HG03095 (cell line): Measurements from ENCODE around the gene L3MBTL1.

Experiments
- ATAC-seq: cut with Tn5 transposase; IDR thresholded peaks from one replicate; pipeline ENCODE4 v1.9.1; 2021; ENCODE audit warnings: moderate library complexity; ENCODE audit not compliant: unreplicated experiment

The L3MBTL1 gene

DNA sequence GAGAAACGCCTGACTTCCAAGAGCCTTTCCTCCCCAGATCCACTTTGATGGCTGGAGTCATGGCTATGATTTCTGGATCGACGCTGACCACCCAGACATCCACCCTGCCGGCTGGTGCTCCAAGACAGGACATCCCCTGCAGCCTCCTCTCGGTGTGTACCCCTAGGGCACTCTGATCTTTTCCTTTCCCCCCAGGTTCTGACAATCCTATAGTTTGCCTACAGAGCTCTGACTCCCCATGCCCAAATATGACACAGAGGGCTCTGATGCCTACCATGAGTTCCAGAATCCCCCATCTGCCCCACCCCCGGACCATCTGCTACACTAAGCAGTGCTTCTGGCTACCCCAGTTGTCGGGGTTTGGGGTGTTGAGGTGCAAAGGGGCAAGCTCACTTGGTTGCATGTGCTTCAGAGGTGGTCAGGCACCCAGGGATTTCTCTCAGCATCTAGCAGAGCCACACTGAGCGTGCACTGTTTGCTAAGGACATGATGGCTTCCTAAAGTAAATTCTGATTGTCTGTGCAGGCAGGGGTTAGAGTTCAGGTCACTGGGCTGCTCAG lies 27.4 kb downstream of the L3MBTL1 start:
- ATAC-seq, result no peak

DNA sequence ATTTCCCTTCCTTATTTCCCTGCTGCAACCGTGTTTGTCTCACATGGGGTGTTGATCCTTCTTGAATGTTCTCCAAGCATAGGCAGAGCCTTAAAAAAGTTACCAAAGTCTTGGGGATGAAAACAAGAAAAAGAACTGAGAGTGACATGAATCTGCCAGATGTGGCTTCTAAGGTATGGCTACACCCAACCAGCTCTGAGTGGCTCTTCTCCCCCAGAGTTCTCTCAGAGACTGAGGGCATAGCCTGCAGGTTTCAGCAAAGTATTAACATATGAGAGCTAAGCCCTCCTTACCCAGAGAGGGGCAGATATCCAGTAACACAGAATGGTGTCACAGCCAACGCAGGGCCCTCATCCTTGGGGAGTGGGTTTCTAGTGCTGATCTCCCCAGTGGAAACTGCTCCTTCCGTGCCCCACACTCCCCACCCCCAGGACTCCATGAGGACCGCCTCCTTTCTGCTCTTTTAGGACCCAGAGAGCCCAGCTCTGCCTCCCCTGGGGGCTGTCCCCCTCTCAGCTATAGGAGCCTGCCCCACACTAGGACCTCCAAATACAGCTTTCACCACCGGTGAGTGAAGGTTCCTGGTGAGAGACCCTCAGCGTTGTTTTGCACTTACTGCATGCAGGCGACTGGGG lies 28.0 kb downstream of the L3MBTL1 start:
- no peak for ATAC-seq

DNA sequence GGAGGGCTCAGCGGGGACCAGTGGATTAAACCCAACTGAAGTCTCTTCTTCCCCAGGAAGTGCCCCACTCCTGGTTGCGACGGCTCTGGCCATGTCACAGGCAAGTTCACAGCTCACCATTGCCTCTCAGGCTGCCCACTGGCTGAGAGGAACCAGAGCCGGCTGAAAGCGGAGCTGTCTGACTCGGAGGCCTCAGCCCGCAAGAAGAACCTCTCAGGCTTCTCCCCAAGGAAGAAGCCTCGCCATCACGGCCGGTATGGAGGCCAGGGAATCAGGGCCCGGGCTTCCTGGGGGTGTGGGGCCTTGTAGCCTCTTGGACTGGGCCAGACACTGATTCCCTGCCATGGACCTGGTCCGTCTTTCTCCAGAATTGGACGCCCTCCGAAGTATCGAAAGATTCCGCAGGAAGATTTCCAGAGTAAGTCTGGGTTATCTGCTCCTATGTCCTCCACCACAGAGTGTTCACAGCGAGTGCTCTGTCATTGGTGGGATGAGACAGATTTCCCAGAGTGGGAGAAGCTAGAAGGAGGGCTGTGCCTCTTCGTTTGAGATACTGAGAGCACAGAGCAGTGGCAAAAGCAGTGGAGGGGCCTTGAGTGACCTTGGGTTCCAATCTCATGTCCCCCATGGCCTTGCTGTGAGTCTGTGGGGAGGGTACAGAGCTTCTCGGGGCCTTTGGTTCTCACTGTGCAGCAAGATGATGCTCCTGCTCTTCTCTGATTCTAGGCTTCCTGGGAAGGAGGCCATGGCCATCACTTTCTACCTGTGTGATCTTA lies 28.7 kb downstream of the L3MBTL1 start:
- ATAC-seq, result no peak

DNA sequence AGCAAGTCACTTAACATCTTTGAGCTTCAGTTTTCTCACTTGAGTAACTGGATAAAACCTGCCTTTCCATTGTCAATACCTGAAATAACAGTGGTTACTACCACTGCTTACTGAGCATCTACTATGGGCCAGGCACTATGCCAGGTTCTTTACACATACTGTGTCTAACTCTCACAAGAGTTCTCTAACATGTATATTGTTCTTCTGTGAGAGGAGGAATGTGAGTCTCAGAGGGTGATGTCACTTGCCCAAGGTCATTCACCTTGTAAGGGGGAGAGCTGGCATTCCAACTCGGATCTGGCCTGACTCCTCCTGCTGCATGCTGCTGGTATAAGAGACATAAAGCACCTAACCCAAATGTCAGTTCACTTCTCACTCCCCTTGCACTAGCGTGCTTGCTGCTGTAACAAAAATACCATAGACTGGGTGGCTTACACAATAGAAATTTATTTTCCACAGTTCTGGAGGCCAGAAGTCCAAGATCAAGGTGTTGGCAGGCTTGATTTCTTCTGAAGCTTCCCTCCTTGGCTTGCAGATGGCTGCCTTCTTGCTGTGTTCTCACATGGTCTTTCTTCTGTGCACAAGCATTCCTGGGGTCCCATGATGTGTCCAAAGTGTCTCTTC lies 29.4 kb downstream of the L3MBTL1 start:
- ATAC-seq, result no peak

DNA sequence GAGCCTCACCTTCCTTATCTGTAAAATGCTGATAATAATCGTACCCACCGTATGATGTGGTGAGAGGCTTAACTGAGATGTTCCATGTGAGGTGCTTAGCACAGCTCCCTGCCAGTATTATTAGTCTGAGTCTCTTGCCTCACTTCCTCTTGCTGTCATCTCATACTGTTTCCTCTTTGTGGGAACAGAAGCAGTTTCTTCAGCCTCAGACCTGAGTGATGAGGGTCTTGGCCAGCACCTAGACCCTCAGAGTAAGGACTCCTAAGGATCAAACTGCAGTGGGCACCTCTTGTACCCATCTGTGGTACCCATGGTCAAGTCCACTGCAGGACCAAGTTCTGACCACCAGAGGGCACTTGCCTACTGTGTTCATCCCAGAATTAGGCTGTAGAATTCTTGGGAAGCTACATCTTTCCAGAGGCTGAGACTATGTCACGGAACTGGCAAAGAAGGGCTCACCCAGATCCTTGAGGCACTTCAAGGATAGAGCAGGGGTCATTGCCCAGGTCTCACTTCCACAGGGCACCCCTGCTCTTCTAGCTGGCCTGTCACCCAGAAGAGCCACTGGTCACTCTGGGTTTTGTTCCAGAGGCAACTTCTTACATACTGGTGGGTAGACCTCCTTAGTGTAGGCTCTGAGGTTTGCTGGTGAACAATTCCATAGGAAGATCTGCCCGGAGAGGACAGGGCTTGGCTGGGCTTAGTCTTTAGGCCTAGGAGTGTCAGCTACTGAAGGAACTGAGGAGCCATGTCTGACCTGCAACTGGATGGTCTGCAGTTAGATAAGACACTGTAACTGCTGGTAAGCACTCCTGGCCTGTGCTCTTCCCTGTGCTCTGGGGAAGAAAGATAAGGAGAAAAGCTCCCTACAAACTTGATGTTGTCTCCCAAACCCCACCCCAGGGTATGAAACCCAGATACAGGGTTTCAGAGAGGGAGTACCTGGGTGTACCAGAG lies 30.7 kb downstream of the L3MBTL1 start:
- ATAC-seq, result no peak

DNA sequence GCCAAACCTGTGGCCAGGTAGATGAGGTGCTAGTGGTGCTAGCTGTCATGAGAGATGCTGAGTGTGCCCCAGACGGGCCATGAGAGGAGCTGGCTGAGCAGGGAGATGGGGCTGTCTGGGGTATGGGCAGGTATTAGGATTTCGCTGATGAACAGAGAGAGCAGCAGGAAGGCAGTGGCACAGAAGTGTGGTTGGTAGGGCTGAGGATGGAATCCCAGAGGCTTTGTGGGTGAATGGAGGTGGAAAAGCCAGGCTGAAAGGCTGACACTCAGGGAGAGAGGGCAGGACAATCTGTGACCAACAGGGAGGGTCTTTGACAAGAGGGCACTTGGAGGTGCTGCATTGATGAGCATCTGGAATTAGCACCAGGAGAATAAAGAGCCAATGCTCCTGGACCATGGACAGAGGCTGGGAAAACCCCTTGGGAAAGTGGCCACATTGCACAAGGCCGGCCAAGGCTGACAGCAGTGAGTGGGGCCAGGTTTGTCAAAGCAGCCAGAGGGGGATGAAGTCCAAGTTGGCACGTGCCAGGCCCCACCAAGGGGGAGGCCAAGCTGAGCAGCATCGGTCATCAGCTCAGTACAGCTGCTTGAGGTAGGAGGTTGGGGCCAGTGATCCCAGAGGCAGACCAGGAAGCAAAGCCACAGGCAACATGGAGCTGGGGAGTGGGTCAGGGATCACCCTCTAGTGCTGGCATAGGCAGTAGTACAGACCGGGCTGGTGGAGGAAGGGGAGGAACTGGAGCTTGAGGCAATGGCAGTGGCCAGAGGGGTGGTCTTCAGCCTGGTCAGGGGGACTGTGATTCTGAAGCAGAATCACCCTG lies 31.6 kb downstream of the L3MBTL1 start:
- no peak for ATAC-seq

DNA sequence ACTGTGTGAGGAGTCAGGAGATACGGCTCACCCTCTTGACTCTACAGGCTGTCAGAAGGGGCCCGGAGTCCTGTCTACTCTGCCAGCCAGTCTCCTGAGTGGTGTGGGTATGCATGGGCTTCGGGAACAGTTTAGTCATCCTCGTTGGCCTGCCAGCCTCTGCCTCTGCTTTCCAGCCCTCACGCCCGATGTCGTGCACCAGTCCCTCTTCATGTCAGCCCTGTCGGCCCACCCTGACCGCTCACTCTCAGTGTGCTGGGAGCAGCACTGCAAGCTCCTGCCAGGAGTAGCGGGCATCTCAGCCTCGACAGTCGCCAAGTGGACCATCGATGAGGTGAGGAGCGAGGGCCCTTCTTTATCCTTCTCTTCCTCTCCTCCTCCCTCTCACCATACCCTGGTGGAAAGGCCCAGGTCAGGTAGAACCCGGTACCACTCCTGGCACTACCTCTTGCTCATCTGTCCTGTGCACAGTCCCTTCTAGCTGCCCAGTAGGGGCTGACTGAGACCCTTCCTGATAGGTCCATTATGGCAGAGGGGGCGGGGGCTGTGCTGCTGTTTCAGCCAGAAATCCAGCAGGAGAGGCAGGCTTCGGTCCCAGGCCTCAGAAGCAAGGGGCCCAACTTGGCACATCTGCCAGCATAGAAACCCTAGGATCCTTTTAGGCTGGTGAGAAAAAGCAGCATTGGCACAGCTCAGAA lies 32.6 kb downstream of the L3MBTL1 start:
- ATAC-seq, result no peak

DNA sequence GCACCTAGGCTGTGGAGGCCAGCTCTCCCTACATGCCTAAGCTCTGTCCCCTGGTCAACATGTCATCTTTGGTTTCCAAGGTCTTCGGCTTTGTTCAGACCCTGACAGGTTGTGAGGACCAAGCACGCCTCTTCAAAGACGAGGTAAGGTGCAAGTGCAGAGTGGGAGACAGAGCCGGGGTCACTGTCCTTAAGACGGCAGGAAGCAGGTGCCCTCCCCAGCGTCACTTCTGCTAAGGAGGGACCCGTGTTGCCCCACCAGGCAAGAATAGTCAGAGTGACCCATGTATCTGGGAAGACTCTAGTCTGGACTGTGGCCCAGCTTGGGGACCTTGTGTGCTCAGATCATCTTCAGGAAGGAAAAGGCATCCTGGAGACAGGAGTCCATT lies 33.2 kb downstream of the L3MBTL1 start:
- no peak for ATAC-seq

DNA sequence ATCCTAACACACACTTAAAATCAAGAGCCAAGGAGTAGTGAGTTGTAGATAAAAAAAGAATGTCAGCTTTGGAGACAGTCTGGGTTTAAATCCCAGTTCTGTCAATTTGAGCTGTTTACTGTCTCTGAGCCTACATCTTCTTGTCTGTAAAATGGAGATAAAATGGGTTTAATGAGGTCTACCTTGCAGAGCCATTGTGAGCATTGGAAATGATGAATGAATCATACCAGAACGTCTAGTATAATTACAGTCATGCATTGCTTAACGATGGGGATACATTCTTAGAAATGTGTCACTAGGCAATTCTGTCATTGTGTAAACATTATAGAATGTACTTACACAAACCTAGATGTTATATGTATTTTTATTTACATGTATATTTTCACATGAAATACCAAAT lies 33.7 kb downstream of the L3MBTL1 start:
- no peak for ATAC-seq

DNA sequence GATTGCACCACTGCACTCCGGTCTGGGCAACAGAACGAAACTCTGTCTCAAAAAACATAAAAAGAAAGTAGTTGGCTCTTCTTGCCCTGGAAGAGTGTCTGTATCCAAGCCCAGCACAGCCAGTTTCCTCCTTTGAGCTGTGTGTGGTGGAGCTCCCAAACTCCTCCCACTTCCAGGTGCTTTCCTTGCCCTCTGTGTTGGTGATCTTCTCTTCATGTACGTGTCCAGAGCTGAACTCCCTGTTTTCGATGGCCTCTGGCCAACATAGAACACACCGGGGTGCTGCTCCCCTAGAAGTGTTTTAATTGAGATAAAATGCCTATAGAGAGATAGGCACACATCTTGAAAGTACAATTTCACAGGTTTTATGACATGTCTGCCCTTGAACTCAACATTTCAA lies 34.7 kb downstream of the L3MBTL1 start:
- no peak for ATAC-seq

DNA sequence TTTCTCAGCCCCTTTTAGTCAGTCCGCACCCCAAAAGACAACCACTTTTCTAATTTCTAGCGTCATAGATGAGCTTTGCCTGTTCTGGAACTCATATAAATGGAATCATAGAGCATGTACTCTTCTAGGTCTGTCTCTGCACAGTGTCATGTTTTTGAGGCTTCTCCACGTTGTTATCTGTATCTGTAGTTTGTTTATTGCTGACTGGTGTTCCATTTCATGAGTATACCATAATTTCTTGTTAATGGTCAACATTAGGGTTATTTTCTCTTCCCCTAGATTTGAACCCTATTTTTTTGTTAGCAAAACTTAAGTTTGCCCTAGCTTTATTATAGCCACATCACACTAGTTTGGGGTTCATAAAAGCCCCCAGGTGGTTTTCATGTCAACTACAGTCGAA lies 35.2 kb downstream of the L3MBTL1 start:
- no peak for ATAC-seq

DNA sequence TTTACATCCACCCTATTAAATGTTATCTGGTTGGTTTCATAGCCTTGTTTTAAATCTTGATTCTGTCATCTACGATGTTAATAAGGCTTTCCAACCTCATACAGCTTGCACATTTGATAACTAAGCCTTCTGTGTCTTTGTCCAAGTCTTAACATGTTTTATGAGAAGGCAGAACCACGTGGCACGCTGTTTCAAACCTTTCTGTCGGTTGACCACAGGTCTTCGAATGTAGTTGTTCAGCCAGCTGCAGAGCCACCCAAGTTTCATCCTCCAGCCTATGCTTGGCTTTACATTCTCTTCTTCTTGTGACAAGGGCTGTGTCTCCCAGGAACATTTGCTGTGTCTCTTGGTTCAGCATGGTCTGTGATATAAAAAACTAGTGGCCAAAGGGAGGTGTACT lies 35.6 kb downstream of the L3MBTL1 start:
- ATAC-seq, result no peak

DNA sequence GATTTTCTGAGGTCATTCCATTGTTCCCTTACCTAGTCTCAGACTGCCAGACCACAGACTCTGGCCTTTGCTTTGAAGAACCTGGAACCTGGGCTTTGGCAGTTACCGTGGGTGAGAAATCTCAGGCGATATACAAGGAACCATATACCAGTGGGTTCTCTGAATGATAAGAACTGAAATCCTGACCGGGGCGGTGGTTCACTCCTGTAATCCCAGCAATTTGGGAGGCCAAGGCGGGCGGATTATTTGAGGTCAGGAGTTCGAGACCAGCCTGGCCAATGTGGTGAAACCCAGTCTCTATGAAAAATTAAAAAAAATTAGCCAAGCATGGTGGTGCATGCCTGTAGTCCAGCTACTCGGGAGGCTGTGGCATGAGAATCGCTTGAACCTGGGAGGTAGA lies 37.0 kb downstream of the L3MBTL1 start:
- ATAC-seq, result no peak

DNA sequence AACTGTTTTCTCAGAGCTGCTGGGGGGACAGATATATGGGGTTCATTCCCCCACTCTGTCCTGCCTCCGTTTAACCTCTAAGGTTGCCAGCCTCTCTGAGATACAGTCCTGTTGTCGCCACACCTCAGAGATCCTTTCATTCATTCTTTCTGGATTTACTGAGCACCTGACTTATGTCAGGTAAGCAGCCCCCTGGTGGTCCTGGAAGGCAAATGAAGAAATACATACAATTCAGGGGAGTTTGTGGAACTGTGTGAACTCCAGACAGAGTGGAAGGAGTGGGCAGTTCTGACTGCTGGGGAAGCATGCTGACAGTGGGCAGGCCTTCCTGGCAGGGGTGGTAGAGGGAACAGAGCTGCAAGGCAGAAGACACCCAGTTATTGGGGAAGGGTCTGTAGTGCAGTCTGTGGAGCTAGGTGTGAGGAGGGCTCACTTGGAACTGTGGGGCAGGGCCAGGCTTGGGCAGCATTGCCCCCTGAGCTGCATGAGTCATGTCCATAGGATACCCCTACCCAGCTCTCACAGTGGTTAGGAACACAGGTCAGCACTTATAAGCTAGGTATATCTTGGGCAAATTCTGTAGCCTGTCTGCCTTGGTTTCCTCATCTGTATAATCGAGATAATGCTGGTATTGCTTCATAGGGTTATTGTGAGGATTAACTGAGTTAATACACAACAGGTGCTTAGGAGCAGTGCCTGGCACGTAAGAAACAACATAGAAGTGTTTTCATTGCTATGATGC lies 38.5 kb downstream of the L3MBTL1 start:
- no peak for ATAC-seq

DNA sequence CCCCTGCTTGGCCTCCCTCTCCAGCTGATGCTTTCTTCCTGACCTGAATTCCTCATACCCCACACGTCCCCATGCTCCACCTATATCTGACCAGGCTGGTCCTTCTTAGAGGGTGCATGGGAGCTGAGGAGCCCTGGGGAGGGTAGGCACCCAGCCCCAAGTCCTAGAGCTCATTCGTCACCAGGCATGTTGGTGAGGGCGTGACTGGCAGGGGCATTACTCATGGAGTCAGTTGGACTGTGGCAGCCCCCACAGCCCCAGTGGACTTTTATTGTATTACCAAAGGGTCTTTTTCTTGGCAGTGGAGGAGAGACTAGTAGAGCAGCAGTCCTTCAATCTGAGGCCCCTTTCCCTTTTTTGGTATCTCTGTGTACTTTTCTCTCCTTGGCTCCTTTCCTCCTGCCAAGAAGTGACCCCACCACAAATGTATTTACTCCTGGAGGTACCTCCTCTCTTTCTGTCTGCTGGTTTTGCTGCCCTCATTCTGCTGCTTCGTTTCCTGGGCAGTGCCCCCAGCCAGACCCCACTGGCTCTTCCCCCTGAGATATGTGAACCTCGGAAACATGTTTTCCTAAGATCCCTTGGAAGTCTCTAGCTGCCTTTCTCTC lies 40.9 kb downstream of the L3MBTL1 start:
- no peak for ATAC-seq

DNA sequence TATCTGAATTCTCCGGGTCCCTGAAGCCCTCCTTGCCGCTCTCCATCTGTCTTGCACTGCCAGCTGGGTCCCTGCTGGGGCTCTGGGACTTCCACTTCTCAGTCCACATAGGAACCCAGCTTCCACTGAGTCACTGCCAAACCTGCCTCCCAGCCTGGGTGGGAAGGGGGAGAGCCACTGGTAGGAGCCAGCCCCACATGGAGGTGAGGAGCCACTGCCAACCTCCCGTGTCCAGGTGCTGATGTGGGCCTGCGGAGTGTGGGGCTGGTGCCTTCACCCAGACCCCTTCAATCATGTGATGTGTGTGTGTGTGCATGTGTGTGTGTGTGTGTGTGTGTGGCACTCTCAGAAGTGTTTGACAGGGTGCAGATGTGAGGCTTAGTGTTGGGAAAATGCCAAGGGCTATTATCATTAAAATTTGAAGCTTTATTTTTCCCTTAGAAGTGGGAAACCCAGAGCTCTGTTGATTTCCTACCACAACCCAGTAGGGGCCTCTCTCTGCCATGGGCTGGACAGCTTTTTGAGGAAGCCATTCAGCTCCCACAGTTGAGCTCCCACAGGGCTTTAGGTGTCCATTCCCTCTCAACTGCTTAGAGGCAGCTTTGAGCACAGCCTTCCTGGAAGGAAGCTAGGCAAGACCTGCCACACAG lies 42.0 kb downstream of the L3MBTL1 start:
- no peak for ATAC-seq

DNA sequence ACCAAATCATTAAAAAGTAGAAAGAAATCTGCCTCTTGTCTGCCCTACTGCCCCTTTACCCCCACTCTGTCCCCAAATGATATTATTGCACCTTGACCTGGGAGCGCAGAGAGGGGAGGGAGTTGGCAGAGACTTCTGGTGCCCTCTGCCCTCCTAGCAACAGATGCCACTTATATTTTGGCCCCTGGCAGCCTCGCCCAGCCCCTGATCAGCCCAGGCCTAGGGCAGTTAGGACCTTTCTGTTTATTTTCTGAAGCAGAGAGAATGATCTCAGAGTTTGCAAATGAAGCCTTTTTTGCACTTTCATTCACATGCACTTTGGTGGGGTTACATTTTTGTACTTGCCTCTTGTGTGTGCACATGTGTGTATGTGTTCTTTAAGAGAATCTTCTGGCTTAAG lies 43.0 kb downstream of the L3MBTL1 start:
- ATAC-seq, result no peak

DNA sequence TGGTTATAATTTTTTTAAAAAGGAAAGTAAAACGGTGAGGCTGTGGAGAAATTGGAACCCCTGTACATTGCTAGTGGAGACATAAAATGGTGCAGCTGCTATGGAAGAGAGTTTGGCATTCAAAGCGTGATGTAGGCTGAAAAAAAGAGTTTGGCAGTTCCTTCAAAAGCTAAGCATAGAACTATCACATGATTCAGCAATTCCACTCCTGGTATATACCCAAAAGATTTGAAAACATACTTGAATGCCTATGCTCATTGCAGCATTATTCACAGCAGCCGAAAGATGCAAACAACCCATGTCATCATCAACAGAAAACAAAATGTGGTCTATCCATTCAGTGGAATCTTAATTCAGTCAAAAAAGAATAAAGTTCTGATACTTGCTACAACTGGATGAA lies 46.9 kb downstream of the L3MBTL1 start:
- no peak for ATAC-seq
